K562 (cell line): Measurements from ENCODE around the gene SLFN5. TPM values are rescaled to one million over a fixed set of nuclear protein-coding genes. Genes with fewer than 3 reads are reported as not detected.

Source experiments
- ADNP ChIP-seq: fragments of 200-800 bp; sonication (Bioruptor generic); IDR thresholded peaks from 2 replicates; pipeline ENCODE4 v1.6.1; 2016; ENCODE audit warnings: missing genetic modification characterization, missing compliant biosample characterization
- ATF3 ChIP-seq, 2 experiments: fragments of 450-650 bp in 1 of 2; sonication (generic) in 1 of 2; formaldehyde crosslinking in 1 of 2; IDR thresholded peaks in 1 of 2; conservative IDR thresholded peaks in 1 of 2; 2 replicates each; pipeline versions ENCODE4 v1.6.1 to v1.8.1; 2016 to 2023; ENCODE audit warnings: mild to moderate bottlenecking in 2 of 2, moderate library complexity in 2 of 2, inconsistent platforms in 1 of 2, missing genetic modification reagents in 1 of 2
- C11orf30 ChIP-seq: fragments of 450-650 bp; IDR thresholded peaks from 2 replicates; pipeline ENCODE4 v1.6.1; 2016; ENCODE audit warnings: low read depth, mild to moderate bottlenecking
- CREB3L1 ChIP-seq: fragments of 450-650 bp; IDR thresholded peaks from 2 replicates; pipeline ENCODE4 v1.6.1; 2014; ENCODE audit warnings: low read depth, mild to moderate bottlenecking, moderate library complexity, borderline replicate concordance
- HDAC8 ChIP-seq: fragments of 450-650 bp; IDR thresholded peaks from 2 replicates; pipeline ENCODE4 v1.6.1; 2016; ENCODE audit warnings: mild to moderate bottlenecking, missing genetic modification characterization, moderate library complexity, missing compliant biosample characterization
- HINFP ChIP-seq: fragments of 450-650 bp; conservative IDR thresholded peaks from 2 replicates; pipeline ENCODE4 v1.6.1; 2016; ENCODE audit warnings: missing genetic modification characterization, low read depth, mild to moderate bottlenecking, control low read depth, missing compliant biosample characterization
- KAT8 ChIP-seq: fragments of 450-650 bp; IDR thresholded peaks from 2 replicates; pipeline ENCODE4 v1.6.1; 2016; ENCODE audit warnings: low read depth, mild to moderate bottlenecking
- KDM4B ChIP-seq, 2 experiments: fragments of 450-650 bp in 1 of 2; sonication (generic) in 1 of 2; IDR thresholded peaks; 2 replicates each; pipeline ENCODE4 v1.6.1; 2016 to 2017; ENCODE audit warnings: borderline replicate concordance in 2 of 2, antibody characterized with exemption in 1 of 2, low read depth in 1 of 2, mild to moderate bottlenecking in 1 of 2
- MAFG ChIP-seq: fragments of 450-650 bp; conservative IDR thresholded peaks from 2 replicates; pipeline ENCODE4 v1.6.1; 2016; ENCODE audit warnings: missing genetic modification characterization, missing compliant biosample characterization
- MYNN ChIP-seq, 2 experiments: sonication (generic); formaldehyde crosslinking in 1 of 2; IDR thresholded peaks; 2 replicates each; pipeline versions ENCODE4 v1.5.0 to v1.6.1; 2016 to 2020; ENCODE audit warnings: antibody characterized with exemption in 1 of 2, missing genetic modification reagents in 1 of 2
- PBX2 ChIP-seq, 2 experiments: IDR thresholded peaks in 1 of 2; conservative IDR thresholded peaks in 1 of 2; 2 replicates each; pipeline ENCODE4 v1.6.1; 2016; ENCODE audit warnings: low read depth in 2 of 2, mild to moderate bottlenecking in 1 of 2, missing compliant biosample characterization in 1 of 2, missing genetic modification characterization in 1 of 2, moderate library complexity in 1 of 2
- POLR3A ChIP-seq: IDR thresholded peaks from 2 replicates; pipeline ENCODE4 v1.6.1; 2011; ENCODE audit warnings: borderline replicate concordance, mild to moderate bottlenecking, moderate library complexity; ENCODE audit not compliant: insufficient read length, insufficient read depth; ENCODE audit errors: extremely low read depth
- RBM25 ChIP-seq: fragments of 200-400 bp; formaldehyde crosslinking; IDR thresholded peaks from 2 replicates; pipeline ENCODE4 v1.6.1; 2018; ENCODE audit warnings: low read length, low read depth, moderate library complexity; ENCODE audit not compliant: severe bottlenecking
- RBM39 ChIP-seq: fragments of 200-400 bp; formaldehyde crosslinking; optimal IDR thresholded peaks from 2 replicates; pipeline ENCODE3; 2018; ENCODE audit warnings: low read depth, low read length
- RCOR1 ChIP-seq, 2 experiments: IDR thresholded peaks; 2 replicates each; pipeline ENCODE4 v1.6.1; 2012; ENCODE audit warnings: low read depth in 2 of 2, low read length in 2 of 2, borderline replicate concordance in 1 of 2, improper control_type of control experiment in 1 of 2
- SMC3 ChIP-seq: conservative IDR thresholded peaks from 2 replicates; pipeline ENCODE4 v1.6.1; 2011; ENCODE audit warnings: low read depth, low read length, improper control_type of control experiment; ENCODE audit not compliant: insufficient read depth
- ZKSCAN8 ChIP-seq: fragments of 200-800 bp; sonication (Bioruptor generic); IDR thresholded peaks from 2 replicates; pipeline ENCODE4 v1.6.1; 2016; ENCODE audit warnings: missing genetic modification characterization, missing compliant biosample characterization
- ZNF124 ChIP-seq: sonication (generic); formaldehyde crosslinking; IDR thresholded peaks from 2 replicates; pipeline ENCODE4 v1.8.1; 2022; ENCODE audit warnings: missing genetic modification reagents
- ZNF140 ChIP-seq: fragments of 250-450 bp; sonication (Bioruptor Pico); IDR thresholded peaks from 2 replicates; pipeline ENCODE4 v1.8.0; 2021; ENCODE audit warnings: moderate library complexity, mild to moderate bottlenecking, inconsistent platforms
- polyA plus RNA-seq, 8 experiments: library from polyadenylated mRNA; depleted of rRNA in 4 of 8; stranded (reverse) in 5 of 8; unstranded in 3 of 8; fragments of >200 nt; fragmentation: Nextera tagmentation in 2 of 8; fragmentation: Illumina TruSeq in 1 of 8; extraction: Ambion mirVana in 2 of 8; extraction: Trizol in 1 of 8; gene quantifications; 2 replicates each; pipeline versions ENCODE4 v1.2.1 to v1.2.3, GENCODE V29; 2011 to 2014; ENCODE audit warnings: inconsistent platforms in 1 of 8, missing spikeins in 1 of 8
- total RNA-seq, 7 experiments: library from RNA; depleted of rRNA in 6 of 7; stranded (reverse); fragments of >200 nt in 6 of 7; fragmentation: Illumina TruSeq in 2 of 7; extraction: Trizol in 2 of 7; gene quantifications; 2 replicates each; pipeline versions ENCODE4 v1.2.1 to v1.2.3, GENCODE V29; 2011 to 2021; ENCODE audit warnings: low replicate concordance in 1 of 7

SLFN5 gene
- total and polyA plus RNA-seq, 9 of the 15 experiments (the other 6 are each of a cell fraction or from before 2014, with no cell fraction given): under 0.01 to 0.18 (median 0.04) TPM; not detected in 1

- TF ChIP-seq PBX2 (CRISPR knock-in tag; IDR thresholded peaks at IDR 0.05; ENCODE audit: low read depth): no peak
- TF ChIP-seq PBX2 (tag; conservative IDR thresholded peaks at IDR 0.05; ENCODE audit: low read depth): 0 out of 2 replicates have a peak, but pooled peaks have one; percentile 19
- no peak for TF ChIP-seq ZKSCAN8 (CRISPR knock-in tag)
- no peak for TF ChIP-seq CREB3L1
- TF ChIP-seq MYNN (IDR thresholded peaks at IDR 0.05): no peak
- TF ChIP-seq MYNN (CRISPR knock-in tag; IDR thresholded peaks at IDR 0.05): no peak
- no peak for TF ChIP-seq HINFP
- TF ChIP-seq ZNF124 (CRISPR knock-in tag): no peak
- no peak for TF ChIP-seq KDM4B (IDR thresholded peaks at IDR 0.05; ENCODE audit: borderline replicate concordance in 2 of 2, low read depth in 1 of 2)
- no peak for TF ChIP-seq RBM39
- TF ChIP-seq ADNP (tag): no peak
- TF ChIP-seq POLR3A: no peak
- TF ChIP-seq RCOR1 (IDR thresholded peaks at IDR 0.05; ENCODE audit: borderline replicate concordance in 1 of 2, low read depth in 2 of 2, low read length in 2 of 2): peak in 1 of 2 experiments; percentile 60; a peak in 1 of 4 replicates
- TF ChIP-seq SMC3: no peak
- no peak for TF ChIP-seq ZNF140 (CRISPR knock-in tag)
- no peak for TF ChIP-seq KAT8
- TF ChIP-seq C11orf30: no peak
- no peak for TF ChIP-seq RBM25
- TF ChIP-seq HDAC8: no peak
- no peak for TF ChIP-seq MAFG (tag)
- no peak for TF ChIP-seq ATF3 (IDR thresholded peaks at IDR 0.05)
- TF ChIP-seq ATF3 (CRISPR knock-in tag; conservative IDR thresholded peaks at IDR 0.05): no peak
Measured at GRCh38 chr17:35244341-35245195, 1.7 kb downstream of the SLFN5 start (continued).
